G401.6 (cell line): ENCODE data around the gene UBE2G1.
A peak's percentile ranks its signal among the peaks of the same experiment; 100 is the strongest.
"Not testable (repeated sequence)": the region's sequence is repeated elsewhere in the genome, so short reads cannot be mapped to it uniquely, and the experiment has no call there.

Experiments
- FAIRE-seq: peaks from 2 replicates; lab custom pipeline; 2012; peaks lifted over from hg19 to GRCh38; lab: Jason Lieb, UNC

The UBE2G1 gene, protein sequence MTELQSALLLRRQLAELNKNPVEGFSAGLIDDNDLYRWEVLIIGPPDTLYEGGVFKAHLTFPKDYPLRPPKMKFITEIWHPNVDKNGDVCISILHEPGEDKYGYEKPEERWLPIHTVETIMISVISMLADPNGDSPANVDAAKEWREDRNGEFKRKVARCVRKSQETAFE

DNA sequence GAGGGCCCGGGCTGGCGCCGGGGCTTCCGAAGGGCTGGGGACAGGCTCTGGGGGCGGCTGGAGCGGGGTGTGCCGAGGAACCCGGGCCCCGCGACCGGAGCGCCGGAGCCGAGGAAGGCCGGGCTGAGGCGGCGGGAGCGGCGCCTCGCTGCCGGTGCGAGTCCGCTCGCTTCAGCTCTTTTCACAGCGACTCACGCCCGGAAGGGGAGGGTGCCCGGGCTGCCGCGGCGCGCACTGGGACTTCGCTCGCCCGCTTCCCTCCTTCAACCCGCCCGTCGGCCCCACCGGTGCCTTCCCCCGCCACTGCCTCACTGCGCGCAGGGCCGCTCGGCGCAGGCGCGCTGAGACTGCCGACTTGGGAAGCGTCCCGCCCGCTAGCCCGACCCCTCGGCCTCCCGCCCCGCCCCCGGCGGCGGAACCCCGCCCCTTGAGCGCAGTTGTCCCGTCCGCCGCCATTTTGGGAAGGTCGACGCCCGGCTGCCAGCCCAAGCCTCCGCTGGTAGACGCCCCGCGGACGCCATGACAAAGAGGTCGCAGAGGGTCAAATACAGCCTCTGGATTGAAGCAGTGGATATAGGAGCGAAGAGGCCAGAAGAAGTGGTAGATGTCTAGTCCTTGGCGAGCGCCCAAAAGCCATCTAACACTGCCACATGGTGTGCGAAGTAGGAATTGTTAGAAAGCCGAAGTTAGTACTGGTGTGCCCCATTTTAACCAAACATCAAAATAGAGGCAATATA is at the start of gene UBE2G1:
Gene UBE2G1 (minus strand): TSS at position 349 of the 737 bp plus-strand sequence. CDS start 359 bp downstream, outside the sequence.
- peak; percentile 91 for FAIRE-seq

DNA sequence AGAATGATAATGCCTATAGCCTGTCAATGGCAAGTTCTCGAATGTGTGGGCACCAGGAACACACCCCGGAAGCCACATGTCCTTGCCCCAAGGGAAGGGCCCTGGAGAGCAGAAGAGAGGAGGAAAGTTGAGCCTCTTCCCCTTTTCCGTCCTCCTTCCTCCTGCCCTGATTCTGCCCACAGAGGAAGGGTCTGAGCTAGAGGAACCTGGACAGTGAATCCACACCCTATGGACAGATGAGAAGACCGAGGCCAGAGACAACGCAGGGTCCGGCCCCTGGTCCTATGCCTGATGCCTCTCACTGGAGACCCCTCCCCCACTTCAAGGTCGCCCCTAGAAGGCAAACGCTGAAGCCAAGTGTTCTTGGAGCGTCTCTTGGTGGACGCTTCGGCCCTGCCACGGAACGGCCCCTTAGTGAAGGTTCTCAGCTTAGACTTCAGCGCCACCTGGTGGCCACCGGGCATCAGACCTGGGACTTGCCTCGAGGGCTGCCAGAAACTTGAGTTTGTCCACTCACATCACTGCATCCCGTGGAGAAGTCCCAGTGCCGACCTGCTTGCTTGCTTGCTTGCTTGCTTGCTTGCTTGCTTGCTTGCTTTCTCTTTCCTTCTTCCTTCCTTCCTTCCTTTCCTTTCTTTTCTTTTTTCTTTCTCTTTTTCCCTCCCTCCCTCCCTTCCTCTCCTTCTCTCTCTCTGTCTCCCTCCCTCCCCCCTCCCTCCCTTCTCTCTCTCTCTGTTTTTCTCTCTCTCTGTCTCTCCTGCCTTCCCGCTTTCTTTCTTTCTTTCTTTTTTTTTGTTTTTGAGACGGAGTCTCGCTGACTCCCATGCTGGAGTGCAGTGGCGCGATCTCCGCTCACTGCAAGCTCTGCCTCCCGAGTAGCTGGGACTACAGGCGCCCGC is 46.7 kb upstream of the UBE2G1 start:
- peak; percentile 89 for FAIRE-seq

DNA sequence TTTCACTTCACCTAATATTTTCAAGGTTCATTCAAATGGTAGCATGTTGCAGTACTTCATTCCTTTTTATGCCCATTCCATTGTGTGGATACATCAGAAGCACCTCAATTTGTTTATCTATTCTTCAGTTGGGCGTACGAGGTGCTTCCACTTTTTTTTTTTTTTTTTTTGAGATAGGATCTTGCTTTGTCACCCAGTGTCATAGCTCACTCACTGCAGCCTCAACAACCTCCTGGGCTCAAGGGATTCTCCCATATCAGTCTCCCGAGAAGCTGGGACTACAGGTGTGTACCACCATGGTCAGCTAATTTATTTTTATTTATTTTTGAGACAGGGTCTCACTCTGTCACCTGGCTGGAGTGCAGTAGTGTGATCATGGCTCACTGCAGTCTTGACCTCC is 44.7 kb upstream of the UBE2G1 start:
- FAIRE-seq = no peak

DNA sequence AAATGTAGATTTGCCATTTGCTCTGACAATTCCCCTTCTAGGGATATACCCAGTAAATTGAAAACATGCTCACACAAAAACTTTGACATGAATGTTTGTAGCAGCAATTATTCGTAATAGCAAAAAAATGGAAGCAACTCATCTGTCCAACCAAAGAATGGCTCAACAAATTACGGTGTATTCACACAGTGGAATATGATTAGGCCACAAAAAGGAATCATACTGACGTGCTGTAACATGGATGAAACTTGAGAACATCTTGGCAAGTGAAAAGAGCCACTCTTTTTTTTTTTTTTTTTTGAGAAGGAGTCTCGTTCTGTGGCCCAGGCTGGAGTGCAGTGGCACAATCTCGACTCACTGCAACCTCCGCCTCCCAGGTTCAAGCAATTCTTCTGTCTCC is 43.2 kb upstream of the UBE2G1 start:
- FAIRE-seq = no peak

DNA sequence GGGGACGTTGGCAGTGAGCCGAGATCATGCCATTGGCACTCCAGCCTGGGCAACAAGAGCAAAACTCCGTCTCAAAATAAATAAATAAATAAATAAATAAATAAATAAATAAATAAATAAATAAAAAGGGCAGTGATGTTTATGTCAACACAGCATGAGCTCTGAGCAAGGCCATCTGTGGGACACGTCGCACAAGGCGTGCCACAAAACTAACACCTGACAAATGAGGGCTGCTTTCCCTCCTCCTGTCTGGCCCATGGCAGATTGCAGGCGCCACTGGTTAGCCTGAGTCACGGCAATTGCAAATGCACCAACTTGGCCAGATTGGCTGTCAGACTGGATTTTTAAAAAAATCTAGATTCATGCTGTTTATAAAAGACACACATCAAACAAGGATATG is 41.4 kb upstream of the UBE2G1 start:
- FAIRE-seq = no peak

DNA sequence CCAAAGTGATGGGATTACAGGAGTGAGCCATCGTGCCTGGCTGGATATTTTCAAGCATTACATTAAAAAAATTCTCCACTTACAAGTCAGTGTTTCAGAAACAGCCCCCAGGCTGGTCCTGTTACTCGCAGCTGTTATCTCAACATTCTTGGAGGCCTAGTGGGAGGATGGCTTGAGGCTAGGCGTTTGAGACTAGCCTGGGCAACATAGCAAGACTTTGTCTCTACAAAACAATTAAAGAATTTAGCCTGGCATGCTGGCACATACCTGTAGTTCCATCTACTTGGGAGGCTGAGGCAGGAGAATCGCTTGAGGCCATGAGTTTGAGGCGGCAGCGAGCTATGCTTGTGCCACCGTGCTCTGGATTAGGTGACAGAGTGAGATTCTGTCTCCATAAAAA is 40.7 kb upstream of the UBE2G1 start:
- no peak for FAIRE-seq

DNA sequence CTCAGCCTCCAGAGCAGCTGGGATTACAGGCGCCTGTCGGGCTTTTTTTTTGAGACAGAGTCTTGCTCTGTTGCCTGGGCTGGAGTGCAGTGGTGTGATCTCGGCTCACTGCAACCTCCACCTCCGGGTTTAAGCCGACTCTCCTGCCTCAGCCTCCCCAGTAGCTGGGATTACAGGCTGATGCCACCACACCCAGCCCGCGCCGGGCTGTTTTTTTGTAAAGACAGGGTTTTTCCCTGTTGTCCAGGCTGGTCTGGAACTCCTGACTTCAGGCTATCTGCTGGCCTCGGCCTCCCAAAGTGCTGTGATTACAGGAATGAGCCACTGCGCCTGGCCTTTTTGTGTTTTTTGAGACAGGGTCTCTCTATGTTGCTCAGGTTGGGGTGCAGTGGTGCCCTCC is 39.9 kb upstream of the UBE2G1 start:
- FAIRE-seq = no peak

DNA sequence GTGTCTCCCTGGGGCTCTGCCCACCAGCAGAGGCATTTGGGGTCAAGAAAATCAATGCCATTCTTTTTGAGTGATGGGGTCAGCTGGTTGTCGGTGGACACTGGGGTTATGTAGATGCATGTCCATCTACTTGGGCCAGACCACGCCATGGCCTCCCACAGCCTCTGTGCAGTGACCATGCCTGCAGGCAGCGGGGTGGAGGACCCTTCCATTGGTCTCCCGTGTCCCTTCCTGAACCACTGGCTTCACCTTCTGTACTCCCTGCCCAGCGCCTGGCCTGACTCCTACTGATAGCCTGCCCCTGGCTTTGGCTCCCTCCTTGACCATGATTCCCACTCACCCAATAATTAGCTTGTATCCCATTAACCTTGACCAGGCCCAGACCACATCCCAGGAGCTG is 39.2 kb upstream of the UBE2G1 start:
- no peak for FAIRE-seq

DNA sequence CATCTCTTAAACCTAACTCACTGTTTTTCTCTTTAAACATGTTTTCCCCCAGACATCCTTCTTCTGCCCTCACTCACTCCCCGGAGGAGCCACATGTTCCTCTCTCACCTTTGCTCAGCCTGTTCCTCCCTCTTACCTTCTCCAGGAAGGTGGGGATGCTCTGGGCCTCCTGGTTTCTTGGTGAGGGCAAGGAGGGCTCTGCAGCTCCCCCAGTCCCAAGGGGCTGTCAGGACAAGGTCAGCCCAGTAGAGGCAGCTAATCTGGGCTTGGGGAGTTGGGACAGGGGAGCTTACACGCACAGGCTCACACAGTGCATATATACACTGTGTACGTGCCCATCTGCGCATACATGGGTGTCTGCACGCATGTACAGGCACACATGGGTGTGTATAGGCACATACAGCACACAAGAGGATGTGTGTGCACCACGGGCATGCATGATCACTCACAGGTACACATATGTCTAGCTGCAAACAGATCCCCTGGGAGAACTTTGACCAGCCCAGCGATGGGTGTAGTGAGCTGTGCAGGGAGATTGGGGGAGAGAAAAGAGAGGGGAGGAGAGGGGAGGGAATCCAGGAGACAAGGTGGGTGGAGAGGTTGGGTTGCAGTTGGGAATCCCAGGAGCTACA is 38.7 kb upstream of the UBE2G1 start:
- no peak for FAIRE-seq

DNA sequence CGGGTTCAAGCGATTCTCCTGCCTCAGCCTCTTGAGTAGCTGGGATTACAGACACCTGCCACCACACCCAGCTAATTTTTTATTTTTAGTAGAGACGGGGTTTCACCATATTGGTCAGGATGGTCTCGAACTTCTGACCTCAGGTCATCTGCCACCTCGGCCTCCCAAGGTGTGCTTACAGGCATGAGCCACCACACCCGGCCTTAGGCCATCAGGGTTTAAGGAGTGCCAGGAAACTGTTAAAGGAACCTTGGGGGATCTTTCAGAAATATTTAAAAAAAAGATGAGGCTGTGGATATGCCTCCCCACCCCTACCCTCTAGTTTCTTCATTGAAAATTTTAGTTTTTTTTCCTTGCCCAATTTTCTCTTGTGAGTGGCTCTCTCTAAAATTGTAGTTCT is 31.4 kb upstream of the UBE2G1 start:
- FAIRE-seq = no peak

DNA sequence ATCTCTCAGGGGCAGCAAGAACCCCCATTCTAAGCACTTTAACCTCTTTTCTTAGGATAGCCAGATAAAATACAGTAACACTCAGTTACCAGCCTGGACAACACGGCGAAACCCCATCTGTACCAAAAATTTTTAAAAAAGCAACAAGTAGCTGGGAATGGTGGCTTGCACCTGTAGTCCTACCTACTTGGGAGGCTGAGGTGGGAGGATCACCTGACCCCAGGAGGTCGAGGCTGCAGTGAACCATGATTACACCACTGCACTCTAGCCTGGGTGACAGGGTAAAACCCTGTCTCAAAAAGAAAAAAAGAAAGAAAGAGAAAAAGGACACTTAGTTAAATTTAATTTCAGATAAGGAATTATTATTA is 28.6 kb upstream of the UBE2G1 start:
- FAIRE-seq = no peak

DNA sequence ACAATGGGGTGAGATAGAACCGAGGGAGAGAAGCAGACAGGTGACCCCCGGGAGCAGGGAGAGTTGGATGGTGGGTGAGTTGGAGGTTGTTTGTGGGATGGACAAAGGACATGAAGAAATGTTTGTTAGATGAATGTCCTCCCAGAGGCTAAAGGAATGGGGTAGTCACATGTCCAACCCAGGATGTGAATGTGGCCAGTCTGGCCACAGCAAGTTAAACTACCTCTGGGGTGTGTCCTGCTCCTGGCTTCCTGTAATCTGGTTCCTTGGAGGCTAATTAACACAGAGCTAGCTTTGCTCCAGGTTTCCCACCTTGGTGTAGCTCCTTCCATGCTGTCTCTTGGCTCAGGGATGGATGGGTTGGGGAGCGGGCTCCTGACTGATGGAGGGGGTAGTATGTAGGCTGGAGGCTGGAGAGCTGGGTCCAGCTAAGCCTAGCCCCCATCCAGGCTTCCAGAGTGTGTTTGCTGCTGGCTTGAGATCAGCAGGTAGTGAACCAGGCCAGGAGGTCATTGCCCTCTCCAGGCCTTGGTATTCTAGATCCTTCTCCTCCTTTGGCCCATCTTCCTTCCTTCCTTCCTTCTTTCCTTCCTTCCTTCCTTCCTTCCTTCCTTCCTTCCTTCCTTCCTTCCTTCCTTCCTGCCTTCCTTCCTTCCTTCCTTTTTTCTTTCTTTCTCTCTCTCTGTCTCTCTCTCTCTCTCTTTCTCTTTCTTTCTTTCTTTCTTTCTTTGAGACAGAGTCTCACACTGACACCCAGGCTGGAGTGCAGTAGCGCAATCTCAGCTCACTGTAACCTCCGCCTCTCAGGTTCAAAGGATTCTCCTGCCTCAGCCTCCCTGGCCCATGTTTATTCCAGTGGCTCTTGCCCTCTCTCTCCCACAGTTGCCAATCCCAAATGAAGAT is 28.0 kb upstream of the UBE2G1 start:
- FAIRE-seq = no peak

DNA sequence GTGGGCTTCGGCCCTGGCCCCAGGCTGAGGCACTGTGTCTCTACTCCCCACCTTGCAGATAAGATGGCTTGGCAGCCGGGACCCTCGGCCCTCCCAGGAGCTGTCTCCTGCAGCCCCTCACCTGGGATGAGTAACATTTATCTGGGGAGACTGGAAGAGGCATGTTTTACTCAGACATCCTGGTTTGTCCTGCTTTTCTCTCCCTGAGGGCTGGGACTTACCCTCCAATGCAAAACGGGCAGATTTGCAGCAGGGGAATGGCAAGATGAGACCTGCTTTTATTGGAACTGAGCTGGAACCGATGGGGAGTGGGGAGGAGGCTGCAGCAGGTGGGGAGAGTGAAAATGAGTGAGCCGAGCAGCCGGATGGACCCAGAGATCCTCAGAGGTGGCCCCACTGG is 27.3 kb upstream of the UBE2G1 start:
- no peak for FAIRE-seq

DNA sequence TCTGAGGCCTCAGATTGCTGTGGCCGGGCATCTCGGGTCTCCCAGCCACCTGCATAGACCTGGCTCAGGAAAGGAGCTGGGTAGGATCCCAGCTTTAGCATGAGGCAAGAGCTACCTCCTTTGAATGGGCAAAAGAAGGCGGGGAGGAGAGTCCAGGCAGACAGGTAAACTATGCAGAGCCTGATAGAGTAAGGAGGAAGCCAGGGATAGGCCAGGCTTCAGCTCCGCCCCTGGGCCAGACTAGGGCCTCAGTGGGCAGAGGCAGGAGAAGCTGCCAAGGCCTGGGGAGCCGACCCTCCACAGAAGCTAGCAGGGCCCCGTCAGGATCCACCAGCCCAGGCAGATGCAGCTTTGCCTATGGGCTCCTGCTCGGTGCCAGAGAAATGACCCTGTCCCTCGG is 22.6 kb upstream of the UBE2G1 start:
- FAIRE-seq = no peak

DNA sequence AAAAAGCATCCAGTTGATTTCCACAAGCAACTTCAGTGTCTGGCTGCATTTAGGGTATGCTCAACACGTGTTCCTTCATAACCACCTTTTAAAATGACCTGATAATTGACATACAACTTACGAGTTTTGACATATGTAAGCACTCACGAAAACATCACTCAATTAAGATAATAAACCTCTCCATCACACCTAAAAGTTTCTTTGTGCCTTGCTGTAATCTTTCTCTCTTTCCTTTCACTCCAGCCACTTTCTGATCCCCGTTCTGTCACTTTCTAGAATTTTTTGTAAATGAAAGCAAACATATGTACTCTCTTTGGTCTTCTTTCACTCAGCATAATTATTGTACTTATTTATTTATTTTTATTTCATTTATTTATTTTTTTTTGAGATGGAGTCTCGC is 20.7 kb upstream of the UBE2G1 start:
- FAIRE-seq = no peak

DNA sequence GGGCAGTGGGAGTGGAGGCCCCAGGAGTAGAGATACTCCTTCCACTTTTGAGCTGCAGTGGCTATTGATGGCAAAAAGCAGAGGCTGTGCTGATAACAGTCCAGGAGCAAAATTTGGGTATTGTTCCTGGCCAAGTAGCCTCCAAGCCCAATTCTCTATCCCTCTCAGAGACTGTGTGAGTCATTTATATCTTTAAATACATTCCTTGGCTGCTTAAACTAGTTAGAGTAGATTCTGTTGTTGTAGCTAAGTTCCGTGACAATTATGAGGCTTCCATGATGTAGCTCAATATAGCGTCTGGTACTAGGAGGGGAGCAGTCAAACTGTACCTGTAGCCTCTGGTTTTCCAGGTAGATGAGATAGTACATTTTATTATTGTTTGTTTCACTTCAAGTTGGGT is 19.9 kb upstream of the UBE2G1 start:
- FAIRE-seq = no peak

DNA sequence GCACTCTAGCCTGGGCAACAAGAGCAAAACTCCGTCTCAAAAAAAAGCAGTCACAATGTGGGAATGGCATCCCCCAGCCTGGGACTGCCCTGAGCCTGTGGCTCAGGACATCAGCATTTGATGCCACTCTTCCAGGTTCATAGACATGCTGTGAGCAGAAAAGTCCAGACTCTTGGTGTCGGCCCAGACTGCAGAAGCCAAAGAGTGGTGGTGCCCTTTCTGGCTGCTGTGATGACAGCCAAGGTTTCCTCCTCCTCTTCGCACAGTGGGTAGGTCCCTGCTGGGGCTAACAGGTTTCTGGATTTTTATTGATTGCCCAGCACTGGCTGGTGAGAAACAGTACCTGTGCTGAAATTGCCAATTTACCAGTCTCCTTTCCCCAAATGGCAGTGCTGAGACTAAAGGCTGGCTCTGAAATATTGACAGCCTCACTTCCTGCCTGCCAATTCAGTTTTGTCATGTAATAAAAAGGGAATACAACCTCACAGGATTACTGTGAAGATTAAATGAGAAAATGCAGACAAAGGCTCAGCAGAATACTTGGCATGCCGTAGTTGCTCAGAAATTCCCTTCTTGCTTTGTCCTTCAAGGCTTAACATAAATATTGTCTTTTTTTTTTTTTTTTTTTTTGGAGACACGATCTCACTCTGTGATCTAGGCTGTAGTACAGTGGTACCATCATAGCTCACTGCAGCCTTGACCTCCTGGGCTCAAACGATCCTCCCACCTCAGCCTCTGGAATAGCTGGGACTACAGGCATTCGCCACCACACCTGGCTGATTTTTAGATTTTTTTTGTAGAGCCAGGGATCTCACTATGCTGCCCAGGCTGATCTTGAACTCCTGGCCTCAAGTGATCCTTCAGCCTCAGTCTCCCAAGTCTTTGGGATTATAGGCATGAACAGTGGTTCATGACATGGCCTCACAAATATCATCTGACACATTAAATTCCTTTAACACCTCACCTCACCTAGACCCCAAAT is 15.5 kb upstream of the UBE2G1 start:
- FAIRE-seq = no peak

DNA sequence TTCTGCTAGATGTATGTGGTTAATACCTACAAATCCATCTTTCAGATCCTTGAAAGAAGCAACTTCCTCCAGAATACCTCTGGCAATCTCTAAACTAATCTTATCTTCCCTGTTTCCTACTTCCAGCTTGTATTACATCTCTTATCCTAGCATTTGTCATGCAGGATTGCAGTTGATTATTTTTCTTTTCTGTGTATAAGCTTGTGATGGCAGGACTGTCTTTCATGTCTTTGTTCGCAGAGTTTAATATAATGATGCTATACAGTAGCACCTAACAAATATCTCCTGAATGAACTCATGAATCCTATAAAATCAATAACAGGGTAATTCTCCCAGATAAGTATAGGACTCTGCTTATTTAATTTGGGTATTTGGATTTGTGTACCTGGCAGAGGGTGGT is 12.2 kb upstream of the UBE2G1 start:
- FAIRE-seq = no peak

DNA sequence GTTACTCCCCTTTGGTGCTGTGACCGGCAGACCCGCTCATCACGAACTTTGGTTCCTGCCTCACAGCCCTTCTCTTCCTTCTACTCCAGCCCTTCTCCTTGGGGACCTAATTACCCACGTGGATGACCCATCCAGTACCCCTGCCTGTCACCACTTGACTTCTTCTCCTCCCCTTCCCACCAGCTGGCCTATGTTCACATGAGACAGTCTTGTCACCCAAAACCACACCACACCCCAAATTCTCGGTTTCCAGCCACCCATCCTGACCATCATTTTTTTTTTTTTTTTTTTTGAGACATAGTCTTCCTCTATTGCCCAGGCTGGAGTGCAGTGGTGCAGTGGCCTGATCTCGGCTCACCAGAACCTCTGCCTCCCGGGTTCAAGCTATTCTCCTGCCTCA is 10.8 kb upstream of the UBE2G1 start:
- FAIRE-seq = not testable (repeated sequence)

DNA sequence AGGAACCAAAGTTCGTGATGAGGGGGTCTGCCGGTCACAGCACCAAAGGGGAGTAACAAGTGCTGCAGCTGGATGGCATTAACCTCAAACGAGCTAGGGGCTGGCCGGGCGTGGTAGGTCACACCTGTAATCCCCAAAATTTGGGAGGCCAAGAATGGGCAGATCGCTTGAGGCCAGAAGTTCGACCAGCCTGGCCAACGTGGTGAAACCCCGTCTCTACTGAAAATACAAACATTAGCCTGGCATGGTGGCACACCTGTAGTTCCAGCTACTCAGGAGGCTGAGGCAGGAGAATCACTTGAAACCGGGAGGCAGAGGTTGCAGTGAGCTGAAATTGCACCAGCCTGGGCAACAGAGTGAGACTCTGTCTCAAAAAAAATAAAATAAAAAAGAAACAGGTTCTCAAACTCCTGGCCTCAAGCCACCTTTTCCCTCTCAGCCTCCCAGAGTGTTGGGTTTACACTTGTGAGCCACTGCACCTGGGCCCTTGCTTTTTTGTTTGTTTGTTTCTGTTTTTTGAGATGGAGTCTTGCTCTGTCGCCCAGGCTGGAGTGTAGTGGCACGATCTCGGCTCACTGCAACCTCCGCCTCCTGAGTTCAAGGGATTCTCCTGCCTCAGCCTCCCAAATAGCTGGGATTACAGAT is 9.4 kb upstream of the UBE2G1 start:
- not testable (repeated sequence) for FAIRE-seq
